OCI-LY1 (cell line): ENCODE measurements around the gene PRKCH.

ENCODE experiments used
- H2AFZ ChIP-seq: fragments of 200-600 bp; sonication (generic), shearing (Covaris generic); 2 replicates; pipeline ENCODE4 v1.6.0; 2014; ENCODE audit warnings: antibody characterized with exemption, mild to moderate bottlenecking, low read length
- H3F3A ChIP-seq: fragments of 200-600 bp; sonication (generic), shearing (Covaris generic); 2 replicates; pipeline ENCODE4 v1.6.0; 2014; ENCODE audit warnings: mild to moderate bottlenecking, antibody characterized with exemption, low read length, moderate library complexity; ENCODE audit not compliant: insufficient read depth
- H3K27ac ChIP-seq: fragments of 200-600 bp; sonication (generic); 2 replicates; pipeline ENCODE4 v1.5.1; 2014; ENCODE audit warnings: low read length, mixed run types, mild to moderate bottlenecking, low read depth; ENCODE audit not compliant: poor library complexity, severe bottlenecking
- H3K27me3 ChIP-seq: fragments of 200-600 bp; sonication (generic); 2 replicates; pipeline ENCODE4 v1.6.0; 2014; ENCODE audit warnings: antibody characterized with exemption, mild to moderate bottlenecking, low read length, moderate library complexity; ENCODE audit not compliant: insufficient read depth
- H3K36me3 ChIP-seq: fragments of 200-600 bp; sonication (generic); 2 replicates; pipeline ENCODE4 v1.6.1; 2014; ENCODE audit warnings: mild to moderate bottlenecking, antibody characterized with exemption, low read length, moderate library complexity, mixed read lengths; ENCODE audit not compliant: insufficient read depth
- H3K4me1 ChIP-seq: fragments of 200-600 bp; sonication (generic); 2 replicates; pipeline ENCODE4 v1.5.1; 2014; ENCODE audit warnings: mild to moderate bottlenecking, low read length, moderate library complexity; ENCODE audit not compliant: insufficient read depth, severe bottlenecking
- H3K4me2 ChIP-seq: fragments of 200-600 bp; sonication (generic), shearing (Covaris generic); 2 replicates; pipeline ENCODE4 v1.6.1; 2014; ENCODE audit warnings: low read length
- H3K4me3 ChIP-seq: fragments of 200-600 bp; sonication (generic); 2 replicates; pipeline ENCODE4 v1.5.1; 2014; ENCODE audit warnings: low read length, low read depth, mild to moderate bottlenecking, mixed read lengths; ENCODE audit not compliant: poor library complexity, severe bottlenecking
- H3K79me2 ChIP-seq: fragments of 200-600 bp; shearing (Covaris generic); 2 replicates; pipeline ENCODE4 v1.6.1; 2016; ENCODE audit warnings: mixed run types, low read length, mixed read lengths; ENCODE audit not compliant: insufficient read depth
- H3K9ac ChIP-seq: fragments of 200-600 bp; sonication (generic), shearing (Covaris generic); 2 replicates; pipeline ENCODE4 v1.6.1; 2014; ENCODE audit warnings: mild to moderate bottlenecking, low read length, mixed read lengths
- H3K9me2 ChIP-seq: fragments of 200-600 bp; sonication (generic), shearing (Covaris generic); 2 replicates; pipeline ENCODE4 v1.6.1; 2014; ENCODE audit warnings: low read depth, mild to moderate bottlenecking, low read length, mixed read lengths
- H3K9me3 ChIP-seq: fragments of 200-600 bp; shearing (Covaris generic); 2 replicates; pipeline ENCODE4 v1.6.1; 2014; ENCODE audit warnings: low read length, mixed read lengths
- H4K20me1 ChIP-seq: fragments of 200-600 bp; sonication (generic), shearing (Covaris generic); 2 replicates; pipeline ENCODE4 v1.6.0; 2016; ENCODE audit warnings: mild to moderate bottlenecking, low read length; ENCODE audit not compliant: insufficient read depth
- EZH2 ChIP-seq: fragments of 200-600 bp; sonication (generic), shearing (Covaris generic); IDR thresholded peaks from 2 replicates; pipeline ENCODE4 v1.8.0; 2017; ENCODE audit warnings: borderline replicate concordance, mixed run types, mild to moderate bottlenecking, antibody characterized with exemption, low read length, moderate library complexity, mixed read lengths
- TF ChIP-seq, protein P1 (sequence below): fragments of 200-600 bp; sonication (generic), shearing (Covaris generic); IDR thresholded peaks from 2 replicates; pipeline ENCODE4 v1.5.1; 2017; ENCODE audit warnings: mild to moderate bottlenecking, antibody characterized with exemption, low read length, moderate library complexity, mixed read lengths

Gene PRKCH

DNA sequence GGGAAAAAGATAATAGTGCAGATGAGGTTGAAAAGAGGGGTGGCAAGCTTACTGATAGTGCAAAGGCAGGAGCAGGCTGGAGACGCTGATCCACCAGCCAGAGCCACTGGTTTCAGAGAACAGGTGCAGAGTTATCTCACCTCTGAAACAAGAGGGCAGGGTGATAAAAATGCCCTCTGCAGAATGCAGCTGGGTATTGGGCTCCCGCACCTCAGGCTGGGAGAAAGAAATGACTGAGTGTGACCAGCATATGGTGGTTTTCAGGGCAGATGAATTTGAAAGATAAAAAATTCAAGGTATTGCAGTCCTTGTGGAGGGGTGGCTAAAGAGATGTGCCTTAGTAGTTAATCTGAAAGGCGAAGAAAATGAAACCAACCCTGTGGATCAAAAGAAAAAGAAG, 37.4 kb upstream of the PRKCH start:
- Histone ChIP-seq H3K4me3 (no peak overlapping the region), H4K20me1 (no peaks in the 10 kb centered on the region), H3K4me2 (no peak overlapping the region; the same call in 1 of the 2 replicates), H3K4me1 (no peaks in the 10 kb centered on the region), H3K27ac (no peak overlapping the region), H2AFZ (no peak overlapping the region), H3K27me3 (no peaks in the 10 kb centered on the region), H3K36me3 (no peaks in the 10 kb centered on the region), H3K9me2 (no peaks in the 10 kb centered on the region), H3K9me3 (no peaks in the 10 kb centered on the region), H3F3A (no peaks in the 10 kb centered on the region), H3K79me2 (no peaks in the 10 kb centered on the region), H3K9ac (no peak overlapping the region)
- TF ChIP-seq EZH2, result no peak
- TF ChIP-seq, protein P1, sequence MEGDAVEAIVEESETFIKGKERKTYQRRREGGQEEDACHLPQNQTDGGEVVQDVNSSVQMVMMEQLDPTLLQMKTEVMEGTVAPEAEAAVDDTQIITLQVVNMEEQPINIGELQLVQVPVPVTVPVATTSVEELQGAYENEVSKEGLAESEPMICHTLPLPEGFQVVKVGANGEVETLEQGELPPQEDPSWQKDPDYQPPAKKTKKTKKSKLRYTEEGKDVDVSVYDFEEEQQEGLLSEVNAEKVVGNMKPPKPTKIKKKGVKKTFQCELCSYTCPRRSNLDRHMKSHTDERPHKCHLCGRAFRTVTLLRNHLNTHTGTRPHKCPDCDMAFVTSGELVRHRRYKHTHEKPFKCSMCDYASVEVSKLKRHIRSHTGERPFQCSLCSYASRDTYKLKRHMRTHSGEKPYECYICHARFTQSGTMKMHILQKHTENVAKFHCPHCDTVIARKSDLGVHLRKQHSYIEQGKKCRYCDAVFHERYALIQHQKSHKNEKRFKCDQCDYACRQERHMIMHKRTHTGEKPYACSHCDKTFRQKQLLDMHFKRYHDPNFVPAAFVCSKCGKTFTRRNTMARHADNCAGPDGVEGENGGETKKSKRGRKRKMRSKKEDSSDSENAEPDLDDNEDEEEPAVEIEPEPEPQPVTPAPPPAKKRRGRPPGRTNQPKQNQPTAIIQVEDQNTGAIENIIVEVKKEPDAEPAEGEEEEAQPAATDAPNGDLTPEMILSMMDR, result no peak

GRCh38 chr14:61285364-61285763, 36.0 kb upstream of the PRKCH start:
- no peak overlapping the region for H3K4me3 ChIP-seq
- no peak overlapping the region for H2AFZ ChIP-seq
- H3F3A ChIP-seq, result no peaks in the 10 kb centered on the region
- no peak overlapping the region for H3K4me2 ChIP-seq
- no peak for TF ChIP-seq EZH2
- TF ChIP-seq, protein P1, result no peak
- H3K27me3 ChIP-seq, result 0 out of 2 replicates have a peak, but pooled peaks cover under 1% of the 10 kb centered on the region
- H3K36me3 ChIP-seq, result no peaks in the 10 kb centered on the region
- no peaks in the 10 kb centered on the region for H3K9me2 ChIP-seq
- no peaks in the 10 kb centered on the region for H4K20me1 ChIP-seq
- H3K9me3 ChIP-seq, result no peaks in the 10 kb centered on the region
- no peaks in the 10 kb centered on the region for H3K4me1 ChIP-seq
- no peak overlapping the region for H3K9ac ChIP-seq
- H3K79me2 ChIP-seq, result no peaks in the 10 kb centered on the region
- no peak overlapping the region for H3K27ac ChIP-seq

GRCh38 chr14:61287196-61287595, 34.2 kb upstream of the PRKCH start:
- H2AFZ ChIP-seq, result no peak overlapping the region
- no peak overlapping the region for H3K9ac ChIP-seq
- H3K79me2 ChIP-seq, result no peaks in the 10 kb centered on the region
- H3K4me1 ChIP-seq, result no peaks in the 10 kb centered on the region
- no peak overlapping the region for H3K4me3 ChIP-seq
- H4K20me1 ChIP-seq, result no peaks in the 10 kb centered on the region
- H3K27ac ChIP-seq, result no peak overlapping the region
- TF ChIP-seq, protein P1, result no peak
- TF ChIP-seq EZH2, result no peak
- H3K4me2 ChIP-seq, result no peak overlapping the region
- H3K9me3 ChIP-seq, result no peaks in the 10 kb centered on the region
- no peaks in the 10 kb centered on the region for H3K9me2 ChIP-seq
- H3K27me3 ChIP-seq, result 0 out of 2 replicates have a peak, but pooled peaks cover 4% of the 10 kb centered on the region
- no peaks in the 10 kb centered on the region for H3K36me3 ChIP-seq
- H3F3A ChIP-seq, result no peaks in the 10 kb centered on the region
